ENCODE data around the gene NLGN1. TPM values are rescaled to one million over a fixed set of nuclear protein-coding genes. Genes with fewer than 3 reads are reported as not detected.

Gene NLGN1
- total and polyA plus RNA-seq, 2 experiments from 2014 or later: 5.1 to 11.2 TPM

DNA sequence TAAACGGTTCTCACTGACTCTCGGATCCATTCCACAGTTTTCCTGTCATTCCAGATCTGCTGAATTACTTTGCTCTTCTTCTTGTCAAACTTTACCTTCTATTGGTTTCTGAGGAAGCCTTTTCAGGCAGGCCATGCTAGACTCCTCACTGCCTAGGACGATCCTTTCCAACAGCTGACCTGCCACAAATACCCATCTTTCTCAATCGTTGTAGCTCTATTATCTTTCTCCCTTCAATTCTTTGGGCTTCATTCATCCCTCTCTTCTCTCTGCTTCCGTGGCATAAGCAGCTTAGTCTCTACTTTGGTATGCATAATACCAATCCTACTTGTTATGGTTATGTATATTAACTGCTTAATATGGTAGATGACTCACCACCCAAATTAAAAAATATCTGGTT lies 421.8 kb downstream of the NLGN1 start:
- H3K9me3 ChIP-seq (ENCODE audit: low read depth): no peaks in the 10 kb centered on the region
- H4K20me1 ChIP-seq (ENCODE audit: insufficient read depth, poor library complexity, severe bottlenecking): no peaks in the 10 kb centered on the region
- TF ChIP-seq CTCF (IDR thresholded peaks at IDR 0.05; ENCODE audit: poor library complexity) (no peak), EZH2phosphoT487 (IDR thresholded peaks at IDR 0.05; ENCODE audit: low read depth, severe bottlenecking, unreplicated experiment) (no peak), EZH2 (IDR thresholded peaks at IDR 0.05; ENCODE audit: borderline replicate concordance) (no peak)
- H3K4me1 ChIP-seq (ENCODE audit: insufficient read depth): no peaks in the 10 kb centered on the region
- no peak overlapping the region for H3K4me3 ChIP-seq
- no peak overlapping the region for H3K27ac ChIP-seq
- no peak overlapping the region for H3K4me2 ChIP-seq
- H3K9me2 ChIP-seq (replicated peaks; ENCODE audit: insufficient read depth): no peaks in the 10 kb centered on the region
- no peaks in the 10 kb centered on the region for H3K79me2 ChIP-seq
- WGBS (ENCODE audit: low lambda C conversion rate, missing lambda C conversion rate): 84% methylated on average over 5 of the region's 5 CpGs
- H2AFZ ChIP-seq: no peak overlapping the region
- no peak for DNase-seq (ENCODE audit: low spot score)
- no peaks in the 10 kb centered on the region for H3K36me3 ChIP-seq (replicated peaks; ENCODE audit: insufficient read depth, low read depth)
- H3K27me3 ChIP-seq: no peaks in the 10 kb centered on the region

DNA sequence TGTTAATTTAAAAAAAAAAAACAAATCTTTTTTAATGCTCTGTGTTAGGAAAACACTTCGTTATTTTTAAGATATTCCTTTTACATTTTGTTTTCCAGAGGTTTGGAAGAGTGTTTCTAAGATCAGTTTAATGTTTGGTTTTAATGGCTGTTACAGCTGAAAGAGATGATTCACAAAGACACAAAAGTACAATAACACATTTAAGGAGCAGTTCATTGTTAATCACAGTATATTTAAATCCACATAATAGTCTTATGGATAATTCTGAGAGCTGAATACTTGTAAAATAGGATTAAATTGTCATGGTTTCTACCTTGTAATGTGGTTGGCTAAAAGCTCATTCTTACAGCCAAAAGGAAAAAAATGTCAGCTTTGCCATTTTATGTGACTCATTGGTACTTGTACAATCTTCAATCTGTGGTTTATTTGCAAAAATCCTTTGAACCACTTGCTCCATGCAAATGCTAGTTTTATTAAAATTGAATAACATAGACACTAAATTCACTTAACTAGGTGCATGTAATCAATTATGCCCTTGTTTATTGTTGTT lies 426.4 kb downstream of the NLGN1 start:
- 83% methylated on average over 1 of the region's 1 CpG for whole genome bisulfite sequencing (ENCODE audit: low lambda C conversion rate, missing lambda C conversion rate)
- no peak for DNase-seq (ENCODE audit: low spot score)
- Histone ChIP-seq H4K20me1 (ENCODE audit: insufficient read depth, poor library complexity, severe bottlenecking) (no peaks in the 10 kb centered on the region), H3K79me2 (no peaks in the 10 kb centered on the region), H2AFZ (no peak overlapping the region), H3K4me3 (no peak overlapping the region), H3K4me2 (no peak overlapping the region), H3K9me2 (replicated peaks; ENCODE audit: insufficient read depth) (no peaks in the 10 kb centered on the region), H3K9me3 (ENCODE audit: low read depth) (no peaks in the 10 kb centered on the region), H3K4me1 (ENCODE audit: insufficient read depth) (no peaks in the 10 kb centered on the region), H3K27ac (no peak overlapping the region), H3K36me3 (replicated peaks; ENCODE audit: insufficient read depth, low read depth) (no peaks in the 10 kb centered on the region), H3K27me3 (no peaks in the 10 kb centered on the region)
- TF ChIP-seq EZH2phosphoT487 (IDR thresholded peaks at IDR 0.05; ENCODE audit: low read depth, severe bottlenecking, unreplicated experiment) (no peak), CTCF (IDR thresholded peaks at IDR 0.05; ENCODE audit: poor library complexity) (no peak), EZH2 (IDR thresholded peaks at IDR 0.05; ENCODE audit: borderline replicate concordance) (no peak)

DNA sequence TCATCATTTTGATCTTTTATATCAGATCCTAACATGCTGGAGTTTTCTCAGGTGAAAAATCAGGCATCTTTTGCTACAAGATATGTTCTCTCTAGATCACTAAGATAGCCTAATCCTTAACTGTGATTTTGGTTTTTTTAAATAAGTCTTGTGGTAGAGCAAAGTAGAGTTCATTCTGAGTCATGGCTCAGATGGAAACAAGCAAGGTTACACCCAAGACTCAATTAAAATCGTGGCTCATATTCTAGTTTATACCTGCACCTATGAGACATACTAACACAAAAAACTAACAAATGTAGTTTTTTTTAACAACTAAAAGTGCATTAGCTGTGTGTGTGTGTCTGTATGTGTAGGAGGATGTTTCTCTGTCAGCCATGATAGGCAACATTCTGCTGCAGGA lies 428.2 kb downstream of the NLGN1 start:
- Histone ChIP-seq H3K4me3 (no peak overlapping the region), H3K27me3 (no peaks in the 10 kb centered on the region), H3K79me2 (no peaks in the 10 kb centered on the region), H3K9me3 (ENCODE audit: low read depth) (no peaks in the 10 kb centered on the region), H2AFZ (no peak overlapping the region), H3K27ac (no peak overlapping the region), H3K9me2 (replicated peaks; ENCODE audit: insufficient read depth) (no peaks in the 10 kb centered on the region), H3K4me2 (no peak overlapping the region), H3K36me3 (replicated peaks; ENCODE audit: insufficient read depth, low read depth) (no peaks in the 10 kb centered on the region), H3K4me1 (ENCODE audit: insufficient read depth) (no peaks in the 10 kb centered on the region), H4K20me1 (ENCODE audit: insufficient read depth, poor library complexity, severe bottlenecking) (no peaks in the 10 kb centered on the region)
- 85% methylated on average over 1 of the region's 1 CpG for WGBS (ENCODE audit: low lambda C conversion rate, missing lambda C conversion rate)
- TF ChIP-seq CTCF (IDR thresholded peaks at IDR 0.05; ENCODE audit: poor library complexity): no peak
- no peak for TF ChIP-seq EZH2phosphoT487 (IDR thresholded peaks at IDR 0.05; ENCODE audit: low read depth, severe bottlenecking, unreplicated experiment)
- no peak for TF ChIP-seq EZH2 (IDR thresholded peaks at IDR 0.05; ENCODE audit: borderline replicate concordance)
- DNase-seq (ENCODE audit: low spot score): no peak

DNA sequence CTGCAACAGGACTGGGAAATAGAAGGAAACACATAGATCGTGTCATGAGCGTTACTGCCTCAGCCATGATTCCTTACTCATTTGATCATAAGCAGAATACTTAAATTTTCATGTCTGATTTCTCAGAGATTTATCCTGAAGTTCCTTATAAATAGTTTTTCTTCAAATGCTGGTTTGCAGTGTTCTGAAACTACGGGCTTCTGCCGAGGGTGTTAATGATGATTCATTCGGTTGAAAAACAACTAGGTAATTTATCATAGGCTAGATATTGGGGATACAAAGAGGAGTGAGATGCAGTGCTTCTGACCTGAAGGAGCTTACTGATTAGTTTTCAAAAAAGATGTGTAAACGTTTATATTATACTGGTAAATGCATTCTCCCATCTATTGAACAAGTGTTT lies 428.9 kb downstream of the NLGN1 start:
- H4K20me1 ChIP-seq (ENCODE audit: insufficient read depth, poor library complexity, severe bottlenecking): no peaks in the 10 kb centered on the region
- H3K27ac ChIP-seq: no peak overlapping the region
- H3K4me1 ChIP-seq (ENCODE audit: insufficient read depth): no peaks in the 10 kb centered on the region
- no peak overlapping the region for H2AFZ ChIP-seq
- H3K9me3 ChIP-seq (ENCODE audit: low read depth): no peaks in the 10 kb centered on the region
- H3K4me2 ChIP-seq: no peak overlapping the region
- no peaks in the 10 kb centered on the region for H3K9me2 ChIP-seq (replicated peaks; ENCODE audit: insufficient read depth)
- H3K36me3 ChIP-seq (replicated peaks; ENCODE audit: insufficient read depth, low read depth): no peaks in the 10 kb centered on the region
- no peak for DNase-seq (ENCODE audit: low spot score)
- TF ChIP-seq EZH2 (IDR thresholded peaks at IDR 0.05; ENCODE audit: borderline replicate concordance) (no peak), CTCF (IDR thresholded peaks at IDR 0.05; ENCODE audit: poor library complexity) (no peak), EZH2phosphoT487 (IDR thresholded peaks at IDR 0.05; ENCODE audit: low read depth, severe bottlenecking, unreplicated experiment) (no peak)
- H3K27me3 ChIP-seq: no peaks in the 10 kb centered on the region
- H3K79me2 ChIP-seq: no peaks in the 10 kb centered on the region
- 65% methylated on average over 6 of the region's 6 CpGs for WGBS (ENCODE audit: low lambda C conversion rate, missing lambda C conversion rate)
- H3K4me3 ChIP-seq: no peak overlapping the region

Measured in hepatocyte (in vitro differentiated cells).